Activated naive CD8-positive, alpha-beta T cell treated with anti-CD3 and anti-CD28 coated beads, Interleukin-2, amount 50 U/mL, for 24 hours (primary cell): ENCODE results near the gene TK2.

ENCODE experiments used
- ATAC-seq: fragments of 150-1000 bp; cut with Tn5 transposase; one replicate; pipeline ENCODE4 v1.10.0; 2021
- DNase-seq: peaks from one replicate; pipeline ENCODE4 v3.0.0; 2021
- H3K27ac Mint-ChIP-seq: one replicate; pipeline ENCODE4 v1.8.0; 2021; ENCODE audit warnings: mild to moderate bottlenecking, mixed read lengths
- H3K27me3 Mint-ChIP-seq: one replicate; pipeline ENCODE4 v1.8.0; 2021; ENCODE audit warnings: mixed read lengths
- H3K36me3 Mint-ChIP-seq: one replicate; pipeline ENCODE4 v1.8.0; 2021; ENCODE audit warnings: low read depth, mixed read lengths
- H3K4me1 Mint-ChIP-seq: one replicate; pipeline ENCODE4 v1.8.0; 2021; ENCODE audit warnings: mixed read lengths
- H3K4me3 Mint-ChIP-seq: one replicate; pipeline ENCODE4 v1.8.0; 2021; ENCODE audit warnings: mild to moderate bottlenecking, moderate library complexity, mixed read lengths
- H3K9me3 Mint-ChIP-seq: one replicate; pipeline ENCODE4 v1.8.0; 2021; ENCODE audit warnings: mixed read lengths

Gene TK2

GRCh38 chr16:66543541-66543940 lies 6.4 kb downstream of the TK2 start:
- DNase-seq (no peak), ATAC-seq (no peak)
- peaks cover 43% of the 10 kb centered on the region for H3K4me1 Mint-ChIP-seq
- no peaks in the 10 kb centered on the region for H3K36me3 Mint-ChIP-seq
- H3K9me3 Mint-ChIP-seq = no peaks in the 10 kb centered on the region
- H3K4me3 Mint-ChIP-seq = no peak overlapping the region
- peak overlapping the region; percentile 59 for H3K27ac Mint-ChIP-seq
- no peaks in the 10 kb centered on the region for H3K27me3 Mint-ChIP-seq

GRCh38 chr16:66542396-66542795 lies 7.5 kb downstream of the TK2 start:
- H3K36me3 Mint-ChIP-seq = no peaks in the 10 kb centered on the region
- no peaks in the 10 kb centered on the region for H3K9me3 Mint-ChIP-seq
- ATAC-seq (no peak), DNase-seq (no peak)
- no peak overlapping the region for H3K4me3 Mint-ChIP-seq
- no peak overlapping the region for H3K27ac Mint-ChIP-seq
- H3K4me1 Mint-ChIP-seq = peaks cover 36% of the 10 kb centered on the region
- no peaks in the 10 kb centered on the region for H3K27me3 Mint-ChIP-seq

- H3K4me1 Mint-ChIP-seq = peaks cover 32% of the 10 kb centered on the region
- no peaks in the 10 kb centered on the region for H3K27me3 Mint-ChIP-seq
- no peaks in the 10 kb centered on the region for H3K36me3 Mint-ChIP-seq
- H3K27ac Mint-ChIP-seq = no peak overlapping the region
- ATAC-seq (no peak), DNase-seq (no peak)
- H3K4me3 Mint-ChIP-seq = no peak overlapping the region
- H3K9me3 Mint-ChIP-seq = no peaks in the 10 kb centered on the region
Measured at GRCh38 chr16:66541388-66542355, 8.2 kb downstream of the TK2 start.

DNA sequence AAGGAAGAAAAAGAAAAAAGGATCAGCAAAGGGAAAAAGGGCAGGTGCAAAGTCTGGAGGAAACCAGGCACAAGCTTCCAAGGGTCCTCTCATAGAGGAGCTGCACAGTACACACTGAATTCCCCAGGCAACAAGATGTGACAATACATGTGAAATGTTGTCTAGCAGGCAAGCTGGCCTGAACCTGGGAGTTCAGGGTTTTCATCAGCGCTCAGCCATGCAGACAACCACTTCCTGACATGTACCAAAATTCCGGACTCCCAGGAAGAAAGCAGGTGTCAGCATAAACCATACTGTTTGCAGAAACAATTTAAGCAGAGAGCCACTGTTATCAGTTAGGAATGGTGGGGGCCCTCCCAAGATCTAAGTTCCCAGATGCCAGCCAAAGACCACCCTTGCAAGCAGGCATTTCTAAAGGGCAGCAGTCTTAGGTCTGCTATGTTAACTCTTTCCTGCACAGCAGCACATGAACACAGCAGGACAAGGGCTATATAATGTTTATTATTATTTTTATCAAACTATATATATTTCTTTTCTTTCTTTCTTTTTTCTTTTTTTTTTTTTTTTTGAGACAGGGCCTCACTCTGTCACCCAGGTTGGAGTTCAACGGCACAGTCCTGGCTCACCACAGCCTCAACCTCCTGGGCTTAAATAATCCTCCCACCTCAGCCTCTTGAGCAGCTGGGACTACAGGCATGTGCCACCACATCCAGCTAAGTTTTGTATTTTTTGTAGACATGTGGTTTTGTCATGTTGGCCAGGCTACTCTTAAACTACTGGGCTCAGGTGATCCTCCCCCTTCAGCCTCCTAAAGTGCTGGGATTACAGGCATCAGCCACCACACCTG lies 10.1 kb downstream of the TK2 start:
- Mint-ChIP-seq H3K4me1 (peaks cover 24% of the 10 kb centered on the region), H3K9me3 (no peaks in the 10 kb centered on the region), H3K4me3 (no peak overlapping the region), H3K27me3 (no peaks in the 10 kb centered on the region), H3K27ac (no peak overlapping the region), H3K36me3 (no peaks in the 10 kb centered on the region)
- ATAC-seq (no peak), DNase-seq (no peak)

GRCh38 chr16:66538910-66539309 lies 11.0 kb downstream of the TK2 start:
- no peak for DNase-seq
- Mint-ChIP-seq H3K36me3 (no peaks in the 10 kb centered on the region), H3K27ac (no peak overlapping the region), H3K4me1 (peaks cover 15% of the 10 kb centered on the region), H3K4me3 (no peak overlapping the region), H3K9me3 (no peaks in the 10 kb centered on the region), H3K27me3 (no peaks in the 10 kb centered on the region)
- ATAC-seq = no peak

- Mint-ChIP-seq H3K4me1 (peaks cover 14% of the 10 kb centered on the region), H3K4me3 (no peak overlapping the region), H3K36me3 (no peaks in the 10 kb centered on the region), H3K27me3 (no peaks in the 10 kb centered on the region), H3K27ac (no peak overlapping the region), H3K9me3 (no peaks in the 10 kb centered on the region)
- no peak for ATAC-seq
- no peak for DNase-seq
Measured at GRCh38 chr16:66537236-66537635, 12.7 kb downstream of the TK2 start.

- Mint-ChIP-seq H3K4me3 (no peak overlapping the region), H3K4me1 (peaks cover 14% of the 10 kb centered on the region), H3K27me3 (no peaks in the 10 kb centered on the region), H3K36me3 (no peaks in the 10 kb centered on the region), H3K9me3 (no peaks in the 10 kb centered on the region), H3K27ac (no peak overlapping the region)
- DNase-seq (no peak), ATAC-seq (no peak)
Measured at GRCh38 chr16:66536525-66536924, 13.4 kb downstream of the TK2 start.

DNA sequence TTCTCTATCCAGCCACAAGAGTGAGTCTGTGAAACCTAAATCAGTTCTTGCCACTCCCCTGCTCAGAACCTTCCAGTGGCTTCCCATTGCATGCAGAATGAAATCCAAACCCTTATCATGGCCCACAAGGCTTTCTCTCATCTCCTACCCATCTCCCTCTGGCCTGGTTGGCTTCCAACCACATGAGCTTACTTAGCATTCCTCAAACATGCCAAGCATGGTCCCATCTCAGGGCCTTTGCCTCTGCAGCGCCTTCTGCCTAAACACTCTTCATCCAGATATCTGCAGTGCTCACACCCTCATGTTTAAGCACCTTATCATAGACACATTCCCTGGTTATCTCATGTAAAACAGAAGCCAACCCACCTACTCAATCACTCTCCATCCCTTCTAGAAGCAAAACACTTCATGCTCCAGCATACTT lies 15.5 kb downstream of the TK2 start:
- DNase-seq (no peak), ATAC-seq (no peak)
- Mint-ChIP-seq H3K9me3 (no peaks in the 10 kb centered on the region), H3K36me3 (no peaks in the 10 kb centered on the region), H3K4me1 (peaks cover 13% of the 10 kb centered on the region), H3K4me3 (no peak overlapping the region), H3K27ac (no peak overlapping the region), H3K27me3 (no peaks in the 10 kb centered on the region)

- H3K36me3 Mint-ChIP-seq = no peaks in the 10 kb centered on the region
- DNase-seq (no peak), ATAC-seq (no peak)
- no peak overlapping the region for H3K4me3 Mint-ChIP-seq
- no peaks in the 10 kb centered on the region for H3K27me3 Mint-ChIP-seq
- peaks cover 29% of the 10 kb centered on the region for H3K4me1 Mint-ChIP-seq
- no peak overlapping the region for H3K27ac Mint-ChIP-seq
- no peaks in the 10 kb centered on the region for H3K9me3 Mint-ChIP-seq
Measured at GRCh38 chr16:66529475-66529874, 20.4 kb downstream of the TK2 start.

GRCh38 chr16:66528294-66528693 lies 21.6 kb downstream of the TK2 start:
- Mint-ChIP-seq H3K27me3 (no peaks in the 10 kb centered on the region), H3K27ac (no peak overlapping the region), H3K4me1 (peaks cover 41% of the 10 kb centered on the region), H3K36me3 (no peaks in the 10 kb centered on the region), H3K9me3 (no peaks in the 10 kb centered on the region), H3K4me3 (no peak overlapping the region)
- ATAC-seq (no peak), DNase-seq (no peak)

- no peaks in the 10 kb centered on the region for H3K36me3 Mint-ChIP-seq
- H3K9me3 Mint-ChIP-seq = no peaks in the 10 kb centered on the region
- H3K4me1 Mint-ChIP-seq = peaks cover 68% of the 10 kb centered on the region
- peak overlapping the region; percentile 4 for H3K27ac Mint-ChIP-seq
- no peak for ATAC-seq
- no peak overlapping the region for H3K4me3 Mint-ChIP-seq
- H3K27me3 Mint-ChIP-seq = peaks cover 2% of the 10 kb centered on the region
- DNase-seq = no peak
Measured at GRCh38 chr16:66525396-66526180, 24.3 kb downstream of the TK2 start.

GRCh38 chr16:66524601-66525164 lies 25.2 kb downstream of the TK2 start:
- Mint-ChIP-seq H3K27me3 (peaks cover 2% of the 10 kb centered on the region), H3K36me3 (no peaks in the 10 kb centered on the region), H3K4me3 (peak overlapping the region; percentile 21), H3K27ac (peak overlapping the region; percentile 94), H3K9me3 (no peaks in the 10 kb centered on the region), H3K4me1 (peaks cover 70% of the 10 kb centered on the region)
- ATAC-seq (no peak), DNase-seq (peak; percentile 44)

DNA sequence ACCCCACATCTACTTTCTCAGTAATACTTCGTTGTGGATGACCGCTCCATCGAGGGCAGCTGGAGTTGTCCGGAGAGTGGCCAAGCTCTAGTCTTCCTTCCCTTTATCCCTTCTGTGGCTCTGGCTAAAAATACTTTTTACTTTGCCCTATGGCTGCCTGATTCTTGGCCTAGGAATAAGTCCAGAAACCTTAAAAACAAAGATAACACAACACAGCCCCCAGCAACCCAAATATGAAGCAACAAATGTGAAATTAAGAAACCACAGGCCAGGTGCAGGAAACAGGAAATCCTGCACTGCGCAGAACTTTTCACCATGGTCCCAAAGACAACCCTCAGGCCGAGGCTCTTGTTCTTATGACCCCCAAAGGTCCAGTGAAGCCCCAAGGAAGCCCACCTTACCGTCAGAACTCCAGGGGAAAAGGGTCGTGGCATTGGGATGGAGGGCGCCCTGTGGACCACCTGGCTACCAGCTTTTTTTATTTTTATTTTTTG lies 26.0 kb downstream of the TK2 start:
- peaks cover 73% of the 10 kb centered on the region for H3K4me1 Mint-ChIP-seq
- no peaks in the 10 kb centered on the region for H3K36me3 Mint-ChIP-seq
- DNase-seq (no peak), ATAC-seq (no peak)
- peaks cover 2% of the 10 kb centered on the region for H3K27me3 Mint-ChIP-seq
- no peaks in the 10 kb centered on the region for H3K9me3 Mint-ChIP-seq
- peak overlapping the region; percentile 37 for H3K4me3 Mint-ChIP-seq
- peak overlapping the region; percentile 94 for H3K27ac Mint-ChIP-seq
